GM21381 (cell line): ENCODE data around the gene SINHCAF.
"Not testable (repeated sequence)": the region's sequence is repeated elsewhere in the genome, so short reads cannot be mapped to it uniquely, and the experiment has no call there.

Experiments used
- ATAC-seq: cut with Tn5 transposase; IDR thresholded peaks from one replicate; pipeline ENCODE4 v1.9.1; 2021; ENCODE audit warnings: mild to moderate bottlenecking, moderate library complexity; ENCODE audit not compliant: unreplicated experiment

SINHCAF gene

GRCh38 chr12:31310488-31310887 lies 15.5 kb downstream of the SINHCAF start:
- no peak for ATAC-seq

GRCh38 chr12:31309279-31309678 lies 16.7 kb downstream of the SINHCAF start:
- ATAC-seq: no peak

GRCh38 chr12:31308116-31308515 lies 17.8 kb downstream of the SINHCAF start:
- no peak for ATAC-seq

- no peak for ATAC-seq
Measured at GRCh38 chr12:31306866-31307265, 19.1 kb downstream of the SINHCAF start.

GRCh38 chr12:31303466-31303865 lies 22.5 kb downstream of the SINHCAF start:
- no peak for ATAC-seq

GRCh38 chr12:31301311-31301710 lies 24.6 kb downstream of the SINHCAF start:
- no peak for ATAC-seq

- no peak for ATAC-seq
Measured at GRCh38 chr12:31300783-31301182, 25.2 kb downstream of the SINHCAF start.

GRCh38 chr12:31300341-31300740 lies 25.6 kb downstream of the SINHCAF start:
- ATAC-seq: no peak

GRCh38 chr12:31298922-31299321 lies 27.0 kb downstream of the SINHCAF start:
- ATAC-seq: no peak

- ATAC-seq: no peak
Measured at GRCh38 chr12:31298515-31298910, 27.4 kb downstream of the SINHCAF start.

GRCh38 chr12:31297572-31298514 lies 28.1 kb downstream of the SINHCAF start:
- no peak for ATAC-seq

- no peak for ATAC-seq
Measured at GRCh38 chr12:31289441-31289840, 36.5 kb downstream of the SINHCAF start.

- ATAC-seq: no peak
Measured at GRCh38 chr12:31288381-31288780, 37.6 kb downstream of the SINHCAF start.

GRCh38 chr12:31280183-31280582 lies 45.8 kb downstream of the SINHCAF start:
- no peak for ATAC-seq

- no peak for ATAC-seq
Measured at GRCh38 chr12:31279390-31279924, 46.5 kb downstream of the SINHCAF start.

- ATAC-seq: no peak
Measured at GRCh38 chr12:31278832-31279231, 47.1 kb downstream of the SINHCAF start.

GRCh38 chr12:31278424-31278823 lies 47.5 kb downstream of the SINHCAF start:
- ATAC-seq: no peak

- no peak for ATAC-seq
Measured at GRCh38 chr12:31277081-31277480, 48.9 kb downstream of the SINHCAF start.

GRCh38 chr12:31275491-31275890 lies 50.5 kb downstream of the SINHCAF start:
- no peak for ATAC-seq

GRCh38 chr12:31274520-31275300 lies 51.2 kb downstream of the SINHCAF start:
- ATAC-seq: no peak

- ATAC-seq: not testable (repeated sequence)
Measured at GRCh38 chr12:31273794-31274193, 52.2 kb downstream of the SINHCAF start.
